Activated naive CD8-positive, alpha-beta T cell treated with anti-CD3 and anti-CD28 coated beads, Interleukin-2, amount 50 U/mL, for 16 hours (primary cell): Measurements from ENCODE around the gene KCNK3.
"Not testable (repeated sequence)": the region's sequence is repeated elsewhere in the genome, so short reads cannot be mapped to it uniquely, and the experiment has no call there.

Experiments
- DNase-seq: peaks from one replicate; pipeline ENCODE4 v3.0.0-alpha.2; 2020; ENCODE audit warnings: low read depth, low spot score

The KCNK3 gene

DNA sequence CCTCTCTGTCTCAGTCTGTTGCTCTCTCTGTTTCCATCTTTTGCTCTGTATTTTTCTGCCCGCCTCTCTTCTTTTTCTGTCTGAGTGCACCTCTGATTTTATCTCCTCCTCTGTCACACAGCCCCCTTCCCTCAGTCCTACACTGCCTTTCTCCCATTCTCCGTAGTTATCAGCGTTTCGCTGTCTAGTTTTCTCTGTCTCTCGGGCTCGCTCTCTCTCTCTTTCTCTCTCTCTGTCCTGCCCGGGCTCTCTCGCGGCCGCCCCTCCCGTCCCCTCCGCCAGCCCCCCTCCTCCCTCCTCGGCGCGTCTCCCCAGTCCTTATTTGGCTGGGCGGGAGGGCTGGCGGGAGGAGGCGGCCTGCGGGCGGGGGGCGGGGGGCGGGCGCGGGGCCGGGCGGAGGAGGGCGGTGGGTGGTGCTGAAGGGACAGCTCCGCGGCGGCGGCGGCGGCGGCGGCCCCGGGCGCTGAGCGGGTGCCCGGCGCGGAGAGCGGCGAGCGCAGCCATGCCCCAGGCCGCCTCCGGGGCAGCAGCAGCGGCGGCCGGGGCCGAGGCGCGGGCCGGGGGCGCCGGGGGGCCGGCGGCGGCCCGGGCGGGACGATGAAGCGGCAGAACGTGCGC is at the start of gene KCNK3:
KCNK3 (plus strand) TSS at position 444 of the 618 bp plus-strand sequence; CDS start at position 598, 154 bp downstream.
- peak; percentile 2 for DNase-seq

GRCh38 chr2:26644188-26644835 is 48.2 kb upstream of the KCNK3 start:
- DNase-seq = no peak

GRCh38 chr2:26645762-26646161 is 46.8 kb upstream of the KCNK3 start:
- DNase-seq = no peak

- DNase-seq = no peak
Observed at GRCh38 chr2:26646986-26647672, 45.4 kb upstream of the KCNK3 start.

DNA sequence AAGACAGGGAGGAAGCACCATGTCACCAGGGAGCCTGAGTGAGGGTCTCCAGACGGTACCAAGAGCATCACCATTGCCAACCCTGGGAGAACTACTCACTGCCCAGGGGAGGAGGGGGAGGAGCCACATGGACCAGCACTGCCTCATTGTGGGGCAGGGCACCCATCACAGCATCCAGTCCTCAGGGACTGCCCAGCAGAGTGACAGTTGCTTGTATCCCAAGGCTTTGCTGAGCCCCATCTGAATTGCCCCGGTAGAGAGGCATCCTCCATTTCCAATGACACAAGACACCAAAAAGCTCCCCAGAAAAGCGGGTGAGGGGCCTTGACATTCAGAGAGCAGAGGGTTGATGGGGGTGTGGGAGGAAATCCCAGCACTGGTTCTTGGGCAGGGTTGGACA is 44.5 kb upstream of the KCNK3 start:
- DNase-seq = no peak

DNA sequence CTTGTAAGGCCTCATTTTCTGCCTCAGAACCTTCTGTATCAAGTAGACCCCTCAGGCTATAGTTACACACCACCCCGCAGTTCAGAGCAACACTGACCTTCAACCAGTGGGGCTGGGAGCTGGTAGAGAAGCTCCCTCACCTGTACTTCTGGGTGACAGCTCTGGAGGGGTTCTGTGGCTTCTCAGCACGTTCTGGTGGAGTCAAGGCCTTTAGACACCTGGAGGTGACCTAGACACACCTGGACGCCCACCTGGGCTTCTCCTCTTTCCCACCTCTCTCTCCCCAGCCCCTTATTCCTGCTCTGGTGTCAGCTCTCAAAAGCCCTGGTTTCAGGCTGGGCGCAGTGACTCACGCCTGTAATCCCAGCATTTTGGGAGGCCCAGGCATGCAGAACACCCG is 44.0 kb upstream of the KCNK3 start:
- DNase-seq = no peak

DNA sequence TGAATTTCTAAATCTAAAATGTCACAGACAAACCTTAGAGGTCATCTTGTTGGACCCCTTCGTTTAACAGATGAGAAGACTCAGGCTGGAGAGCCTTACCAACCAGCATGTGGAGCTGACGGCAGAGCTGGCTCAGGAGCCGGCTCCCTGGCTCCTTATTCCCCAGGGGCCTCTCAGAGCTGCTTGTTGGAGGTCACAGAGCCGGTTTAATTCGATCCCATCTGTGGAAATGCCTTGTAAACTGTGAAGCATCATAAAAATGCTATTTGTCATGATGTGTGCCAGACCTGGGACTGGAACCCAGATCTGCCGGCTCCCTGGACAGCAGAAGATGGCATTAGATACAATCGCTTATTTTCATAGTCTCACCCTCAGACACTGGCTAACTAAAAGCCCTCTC is 43.2 kb upstream of the KCNK3 start:
- DNase-seq = no peak

GRCh38 chr2:26649992-26650712 is 42.4 kb upstream of the KCNK3 start:
- no peak for DNase-seq

GRCh38 chr2:26650713-26651469 is 41.6 kb upstream of the KCNK3 start:
- DNase-seq = no peak

DNA sequence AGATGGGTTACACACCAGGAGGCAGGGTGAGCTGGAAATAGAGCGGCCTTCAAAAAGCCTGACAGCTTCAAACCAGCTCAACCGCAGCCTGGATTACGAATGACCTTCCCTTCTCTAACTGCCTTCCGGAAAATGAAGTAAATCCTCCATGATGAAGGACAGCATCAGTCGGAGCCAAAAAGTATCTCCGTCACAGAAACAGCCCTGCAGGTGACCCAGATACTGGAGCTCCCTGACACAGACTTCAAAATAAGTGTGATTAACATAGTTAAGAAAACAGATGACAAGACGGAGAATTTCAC is 41.1 kb upstream of the KCNK3 start:
- DNase-seq = no peak

DNA sequence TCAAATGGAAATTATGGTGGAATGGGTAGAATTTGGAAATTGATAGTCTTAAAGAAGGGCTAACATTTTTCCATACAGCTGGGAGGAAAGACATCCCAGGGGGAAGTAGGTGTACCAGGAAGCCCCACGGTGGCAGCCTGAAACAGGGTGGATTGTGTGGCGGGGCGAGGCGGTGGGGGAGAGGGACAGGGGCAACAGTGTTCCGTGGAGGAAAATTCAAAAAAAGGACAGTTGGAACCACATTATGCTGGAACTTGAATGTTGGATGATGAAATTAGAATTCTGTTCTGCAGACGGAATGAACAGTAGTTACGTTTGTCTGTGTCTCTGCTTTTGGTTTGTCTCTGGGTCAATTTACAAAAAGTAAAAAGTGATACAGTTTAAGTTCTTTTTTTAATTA is 40.7 kb upstream of the KCNK3 start:
- no peak for DNase-seq

- no peak for DNase-seq
Observed at GRCh38 chr2:26652361-26653041, 40.0 kb upstream of the KCNK3 start.

GRCh38 chr2:26653207-26654060 is 39.1 kb upstream of the KCNK3 start:
- no peak for DNase-seq

GRCh38 chr2:26654061-26654340 is 38.5 kb upstream of the KCNK3 start:
- DNase-seq = no peak

GRCh38 chr2:26655120-26655519 is 37.4 kb upstream of the KCNK3 start:
- DNase-seq = not testable (repeated sequence)

DNA sequence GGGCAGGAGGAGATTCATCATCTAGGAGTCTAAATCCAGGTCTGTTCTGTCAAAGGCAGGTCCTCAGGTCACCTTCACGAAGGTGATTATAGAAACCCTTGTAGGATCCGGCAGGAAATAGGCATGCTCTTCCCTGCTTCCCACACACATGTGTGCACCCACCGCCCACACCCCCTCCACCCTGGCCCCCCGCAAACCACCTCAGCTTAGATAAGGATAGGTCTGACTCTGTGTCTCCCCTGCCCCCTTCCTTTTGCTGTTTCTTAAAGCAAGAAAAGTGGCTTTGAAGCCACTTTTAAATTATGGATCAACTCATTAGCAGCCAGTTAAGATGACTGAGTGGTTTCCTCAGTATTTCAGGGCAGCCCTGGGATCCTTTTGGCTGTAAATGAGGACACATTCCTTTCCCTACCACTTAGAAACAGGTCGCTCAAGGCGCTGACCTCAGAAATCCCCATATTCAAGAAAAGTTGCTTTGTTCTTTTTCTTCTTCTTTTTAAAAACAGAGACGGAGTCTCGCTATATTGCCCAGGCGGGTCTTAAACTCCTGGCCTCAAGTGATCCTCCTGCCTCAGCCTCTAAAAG is 36.8 kb upstream of the KCNK3 start:
- DNase-seq = no peak

GRCh38 chr2:26657265-26657664 is 35.3 kb upstream of the KCNK3 start:
- DNase-seq = no peak

- no peak for DNase-seq
Observed at GRCh38 chr2:26658691-26659346, 33.7 kb upstream of the KCNK3 start.

DNA sequence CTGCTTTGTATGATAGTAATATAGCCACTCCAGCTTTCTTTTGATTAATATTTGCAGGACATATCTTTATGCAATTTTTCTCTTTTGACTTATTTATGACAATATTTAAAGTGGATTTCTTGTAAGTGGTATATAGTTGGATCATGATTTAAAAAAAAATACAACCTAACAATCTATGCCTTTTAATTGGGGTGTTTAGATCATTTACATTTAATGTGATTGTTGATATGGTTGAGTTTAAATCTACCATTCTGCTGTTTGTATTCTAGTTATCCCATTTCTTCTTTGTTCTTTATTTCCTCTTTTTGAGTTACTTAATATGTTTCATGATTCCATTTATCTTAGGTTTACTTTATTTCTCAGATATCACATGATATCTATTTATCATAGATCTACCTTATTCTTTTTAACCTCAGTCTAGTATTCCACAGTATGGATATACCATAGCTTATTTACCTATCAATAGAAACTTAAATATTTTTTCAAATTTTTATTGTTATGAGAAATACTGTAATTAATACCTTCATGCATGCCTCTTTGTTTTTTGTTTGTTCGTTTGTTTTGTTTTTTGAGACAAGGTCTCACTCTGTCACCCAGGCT is 32.1 kb upstream of the KCNK3 start:
- DNase-seq = no peak
